HepG2 (cell line): Measurements from ENCODE around the gene EIF4A3. TPM values are rescaled to one million over a fixed set of nuclear protein-coding genes. Genes with fewer than 3 reads are reported as not detected.

Experiments used
- ATAC-seq: fragments of 200-7000 bp; cut with Tn5 transposase; 3 replicates; pipeline ENCODE4 v1.9.1; 2020; ENCODE audit warnings: mild to moderate bottlenecking, moderate library complexity
- BruUV-seq: library from RNA; stranded (reverse); fragments of 400-500 nt; replicated peaks from 2 replicates; lab custom pipeline; 2021; lab: Mats Ljungman, UMichigan
- CTCF ChIA-PET: fragments of 300-600 bp; formaldehyde crosslinking; extraction: SDS; loops from one replicate; lab custom pipeline; 2021; ENCODE audit warnings: low total read pairs, inconsistent platforms, low intra/inter-chr PET ratio; lab: Yijun Ruan, JAX
- POLR2A ChIA-PET: fragments of 350-600 bp; sonication (Branson Sonifier 250); formaldehyde crosslinking; loops from one replicate; lab custom pipeline; 2020; ENCODE audit warnings: antibody characterized with exemption, inconsistent platforms; lab: Yijun Ruan, JAX
- DNase-seq: peaks from one replicate; pipeline ENCODE4 v3.0.0-alpha.2; 2015; ENCODE audit warnings: low spot score
- FAIRE-seq: peaks from 3 replicates; lab custom pipeline; 2011; peaks lifted over from hg19 to GRCh38; lab: Jason Lieb, UNC
- H2AFZ ChIP-seq: one replicate; pipeline ENCODE4 v1.6.1; 2011; ENCODE audit warnings: low read length, inconsistent platforms
- H3K27ac ChIP-seq: fragments of 300-600 bp; 3 replicates; pipeline ENCODE4 v1.8.0; 2011; ENCODE audit warnings: mixed run types, mild to moderate bottlenecking, mixed read lengths, low read length, inconsistent platforms; ENCODE audit not compliant: insufficient read depth; ENCODE audit errors: extremely low read length
- H3K27me3 ChIP-seq, 2 experiments: fragments of 200-600 bp in 1 of 2; 2 replicates in 1 of 2; 3 replicates in 1 of 2; pipeline versions ENCODE4 v1.6.0 to v1.8.0; 2011; ENCODE audit warnings: low read length in 2 of 2, mild to moderate bottlenecking in 2 of 2, moderate library complexity in 2 of 2, inconsistent platforms in 1 of 2; ENCODE audit not compliant: insufficient read depth in 2 of 2, control insufficient read depth in 1 of 2
- H3K36me3 ChIP-seq, 2 experiments: fragments of 200-600 bp in 1 of 2; replicated peaks in 1 of 2; 2 replicates in 1 of 2; 3 replicates in 1 of 2; pipeline versions ENCODE4 v1.5.1 to v1.8.0; 2011; ENCODE audit warnings: low read length in 2 of 2, inconsistent platforms in 1 of 2; ENCODE audit not compliant: insufficient read depth in 2 of 2, control insufficient read depth in 1 of 2
- H3K4me1 ChIP-seq: 2 replicates; pipeline ENCODE4 v1.5.1; 2012; ENCODE audit warnings: low read length, inconsistent platforms; ENCODE audit not compliant: insufficient read depth
- H3K4me2 ChIP-seq: 2 replicates; pipeline ENCODE4 v1.6.0; 2011; ENCODE audit warnings: low read depth, low read length, inconsistent platforms
- H3K4me3 ChIP-seq, 3 experiments: fragments of 200-600 bp in 1 of 3; sonication (generic), shearing (Covaris generic) in 1 of 3; replicated peaks in 1 of 3; 2 replicates each; pipeline ENCODE4 v1.5.1; 2011 to 2016; ENCODE audit warnings: low read length in 3 of 3, inconsistent platforms in 2 of 3, low read depth in 2 of 3, mild to moderate bottlenecking in 2 of 3, control low read depth in 1 of 3, mixed read lengths in 1 of 3; ENCODE audit not compliant: insufficient read depth in 1 of 3
- H3K79me2 ChIP-seq: one replicate; pipeline ENCODE4 v1.6.1; 2011; ENCODE audit warnings: low read length, inconsistent platforms; ENCODE audit not compliant: insufficient read depth
- H3K9ac ChIP-seq: 2 replicates; pipeline ENCODE4 v1.6.0; 2011; ENCODE audit warnings: mild to moderate bottlenecking, low read depth, low read length, inconsistent platforms; ENCODE audit not compliant: insufficient read depth
- H3K9me3 ChIP-seq: 2 replicates; pipeline ENCODE4 v1.5.1; 2012; ENCODE audit warnings: mild to moderate bottlenecking, low read length
- H4K20me1 ChIP-seq: 2 replicates; pipeline ENCODE4 v1.6.0; 2011; ENCODE audit warnings: inconsistent platforms, mild to moderate bottlenecking, low read length, moderate library complexity; ENCODE audit not compliant: insufficient read depth
- ATRX ChIP-seq: sonication (generic); formaldehyde crosslinking; IDR thresholded peaks from 2 replicates; pipeline ENCODE4 v1.4.0; 2020; ENCODE audit warnings: missing genetic modification reagents, borderline replicate concordance
- FOXP4 ChIP-seq: sonication (generic); formaldehyde crosslinking; IDR thresholded peaks from 2 replicates; pipeline ENCODE4 v1.4.0; 2020; ENCODE audit warnings: missing genetic modification reagents
- KMT2A ChIP-seq: sonication (generic); formaldehyde crosslinking; IDR thresholded peaks from 2 replicates; pipeline ENCODE4 v1.4.0; 2020; ENCODE audit warnings: missing genetic modification reagents
- NFE2L2 ChIP-seq: fragments of 150-350 bp; IDR thresholded peaks from 2 replicates; pipeline ENCODE4 v1.6.1; 2014; ENCODE audit warnings: low read length
- SRSF4 ChIP-seq: fragments of 200-400 bp; formaldehyde crosslinking; IDR thresholded peaks from one replicate; pipeline ENCODE4 v1.6.1; 2018; ENCODE audit warnings: mild to moderate bottlenecking, low read depth, low read length, moderate library complexity; ENCODE audit not compliant: poor library complexity, severe bottlenecking
- THAP9 ChIP-seq: sonication (generic); formaldehyde crosslinking; IDR thresholded peaks from 2 replicates; pipeline ENCODE4; 2020; ENCODE audit warnings: missing genetic modification reagents, mild to moderate bottlenecking, borderline replicate concordance
- ZBTB4 ChIP-seq: sonication (generic); formaldehyde crosslinking; IDR thresholded peaks from 2 replicates; pipeline ENCODE4 v1.4.0; 2020; ENCODE audit warnings: missing genetic modification reagents, mild to moderate bottlenecking, borderline replicate concordance
- ZBTB7A ChIP-seq: sonication (generic); formaldehyde crosslinking; IDR thresholded peaks from 2 replicates; pipeline ENCODE4 v1.8.0; 2022; ENCODE audit warnings: mild to moderate bottlenecking, missing genetic modification reagents
- ZBTB7B ChIP-seq: sonication (generic); formaldehyde crosslinking; IDR thresholded peaks from 2 replicates; pipeline ENCODE4 v1.4.0; 2020; ENCODE audit warnings: missing genetic modification reagents
- ZNF251 ChIP-seq: sonication (generic); formaldehyde crosslinking; IDR thresholded peaks from 2 replicates; pipeline ENCODE4 v1.9.0; 2021; ENCODE audit warnings: mild to moderate bottlenecking, missing genetic modification reagents
- WGBS: methylation state at CpG from one replicate; pipeline ENCODE4 v1.1.6; 2017; ENCODE audit warnings: low lambda C conversion rate; 5-methylcytosine and 5-hydroxymethylcytosine counted together
- in situ Hi-C: cut with HindIII; loops from 2 replicates; pipeline ENCODE4 v1.10.0; 2017; ENCODE audit warnings: low pct_unique_long_range_greater_than_20kb; ENCODE audit not compliant: extremely low pct_ligation_motif_present
- intact Hi-C: fragments of 100-400 bp; cut with micrococcal nuclease; formaldehyde crosslinking; loops from one replicate; pipeline ENCODE4 v1.10.0; 2022; ENCODE audit not compliant: unreplicated experiment
- polyA plus RNA-seq, 8 experiments: library from polyadenylated mRNA; depleted of rRNA in 3 of 8; stranded (reverse) in 7 of 8; unstranded in 1 of 8; fragments of >200 nt; fragmentation: Illumina TruSeq in 4 of 8; extraction: Trizol in 4 of 8; gene quantifications; 2 replicates each; pipeline versions ENCODE4 v1.2.1 to v1.2.3, GENCODE V29; 2011 to 2016; ENCODE audit warnings: low read depth in 4 of 8, missing spikeins in 1 of 8, mixed read lengths in 1 of 8; ENCODE audit not compliant: insufficient read depth in 1 of 8
- total RNA-seq, 5 experiments: library from RNA; depleted of rRNA; stranded (reverse); fragments of >200 nt; fragmentation: Illumina TruSeq; extraction: Trizol; gene quantifications; 2 replicates each; pipeline ENCODE4 v1.2.3, GENCODE V29; 2016; ENCODE audit warnings: low read depth in 1 of 5

EIF4A3 gene
- total and polyA plus RNA-seq, 2 of the 13 experiments (the other 11 are each of a cell fraction or from before 2014, with no cell fraction given): 145 to 187 TPM

- Histone ChIP-seq H3K9me3 (no peaks in the 10 kb centered on the region), H3K4me1 (peaks cover 41% of the 10 kb centered on the region), H3K36me3 (no peaks in the 10 kb centered on the region), H4K20me1 (no peaks in the 10 kb centered on the region; the same call in 1 of the 2 replicates), H3K79me2 (no peaks in the 10 kb centered on the region)
- no peak for DNase-seq
- POLR2A ChIA-PET: no interaction called here
- in situ Hi-C loops (no loop called here), intact Hi-C loops (no loop called here)
- 49% methylated on average over 10 of the region's 10 CpGs for WGBS
- ATAC-seq: no peak
- no peak for TF ChIP-seq SRSF4
- TF ChIP-seq, all 625 proteins: peak for 0
- no peak overlapping the region for H2AFZ ChIP-seq
- no peak overlapping the region for H3K4me2 ChIP-seq
- BruUV-seq: no TSS peak
- peaks cover 32 to 96% of the 10 kb centered on the region in 2 experiments for H3K27me3 ChIP-seq
- CTCF ChIA-PET: no interaction called here
- no peak overlapping the region for H3K27ac ChIP-seq
- FAIRE-seq: no peak
- H3K9ac ChIP-seq: no peak overlapping the region
- H3K4me3 ChIP-seq: no peak overlapping the region
These were observed 43.8 kb upstream of the EIF4A3 start for GRCh38 chr17:80190716-80191115.

GRCh38 chr17:80189611-80190010 is 42.7 kb upstream of the EIF4A3 start:
- no TSS peak for BruUV-seq
- Histone ChIP-seq H3K4me3 (no peak overlapping the region), H3K27ac (no peak overlapping the region), H4K20me1 (no peaks in the 10 kb centered on the region), H3K79me2 (no peaks in the 10 kb centered on the region), H3K9me3 (no peaks in the 10 kb centered on the region), H3K27me3 (peaks cover 28 to 97% of the 10 kb centered on the region in 2 experiments), H2AFZ (no peak overlapping the region), H3K4me2 (no peak overlapping the region), H3K4me1 (peaks cover 34% of the 10 kb centered on the region), H3K9ac (no peak overlapping the region), H3K36me3 (no peaks in the 10 kb centered on the region)
- in situ Hi-C loops (no loop called here), intact Hi-C loops (no loop called here)
- no peak for ATAC-seq
- CTCF ChIA-PET: no interaction called here
- no peak for DNase-seq
- POLR2A ChIA-PET: no interaction called here
- WGBS: 72% methylated on average over 23 of the region's 23 CpGs
- FAIRE-seq: no peak
- TF ChIP-seq FOXP4 (CRISPR knock-in tag): no peak
- no peak for TF ChIP-seq ZBTB4 (CRISPR knock-in tag)
- TF ChIP-seq THAP9 (CRISPR knock-in tag): no peak
- TF ChIP-seq NFE2L2: no peak
- TF ChIP-seq ZBTB7B (CRISPR knock-in tag): no peak
- no peak for TF ChIP-seq ZBTB7A
- no peak for TF ChIP-seq ZNF251
- no peak for TF ChIP-seq ATRX (CRISPR knock-in tag)
- TF ChIP-seq KMT2A (CRISPR knock-in tag): no peak
